Mesodermal cell (in vitro differentiated cells): ENCODE data around the gene MXI1.
"Not testable (repeated sequence)": the region's sequence is repeated elsewhere in the genome, so short reads cannot be mapped to it uniquely, and the experiment has no call there.

Experiments
- H3K27ac ChIP-seq: 2 replicates; pipeline ENCODE4 v1.7.0; 2013; ENCODE audit warnings: mild to moderate bottlenecking, low read depth, low read length, moderate library complexity; ENCODE audit not compliant: severe bottlenecking
- H3K36me3 ChIP-seq: 2 replicates; pipeline ENCODE4 v1.7.1; 2013; ENCODE audit warnings: mild to moderate bottlenecking, low read length, moderate library complexity; ENCODE audit not compliant: control insufficient read depth, insufficient read depth
- H3K4me1 ChIP-seq: one replicate; pipeline ENCODE4 v1.7.1; 2013; ENCODE audit warnings: mild to moderate bottlenecking, low read length; ENCODE audit not compliant: insufficient read depth, control insufficient read depth, poor library complexity, severe bottlenecking
- H3K4me3 ChIP-seq: 2 replicates; pipeline ENCODE4 v1.7.0; 2013; ENCODE audit warnings: low read length, control low read depth, mild to moderate bottlenecking; ENCODE audit not compliant: insufficient read depth, poor library complexity, severe bottlenecking; ENCODE audit errors: extremely low read depth
- H3K9me3 ChIP-seq: 2 replicates; pipeline ENCODE4 v1.7.1; 2013; ENCODE audit warnings: mild to moderate bottlenecking, low read length, moderate library complexity; ENCODE audit not compliant: control insufficient read depth
- WGBS, 2 experiments: methylation state at CpG; one replicate each; pipeline ENCODE4 v1.1.5; 2013; ENCODE audit warnings: missing lambda C conversion rate in 2 of 2; ENCODE audit not compliant: insufficient coverage in 2 of 2; 5-methylcytosine and 5-hydroxymethylcytosine counted together

Gene MXI1

GRCh38 chr10:110239892-110240291 is 32.5 kb downstream of the MXI1 start:
- Histone ChIP-seq H3K36me3 (peaks cover 13% of the 10 kb centered on the region), H3K4me1 (no peaks in the 10 kb centered on the region), H3K4me3 (no peak overlapping the region), H3K27ac (no peak overlapping the region), H3K9me3 (no peaks in the 10 kb centered on the region)

GRCh38 chr10:110241407-110241806 is 34.0 kb downstream of the MXI1 start:
- H3K27ac ChIP-seq = no peak overlapping the region
- no peak overlapping the region for H3K4me3 ChIP-seq

GRCh38 chr10:110241841-110242240 is 34.4 kb downstream of the MXI1 start:
- WGBS, 2 experiments = no CpG with 5 or more reads among the region's 2 CpGs
- H3K9me3 ChIP-seq = no peaks in the 10 kb centered on the region
- no peaks in the 10 kb centered on the region for H3K4me1 ChIP-seq
- no peak overlapping the region for H3K4me3 ChIP-seq
- no peak overlapping the region for H3K27ac ChIP-seq
- H3K36me3 ChIP-seq = peaks cover 12% of the 10 kb centered on the region

More at GRCh38 chr10:110241407-110241806, 34.0 kb downstream of the MXI1 start:
- Histone ChIP-seq H3K36me3 (peaks cover 14% of the 10 kb centered on the region), H3K4me1 (no peaks in the 10 kb centered on the region), H3K9me3 (no peaks in the 10 kb centered on the region)
- WGBS, 2 experiments = no CpG with 5 or more reads among the region's 3 CpGs

GRCh38 chr10:110242511-110242910 is 35.1 kb downstream of the MXI1 start:
- H3K4me3 ChIP-seq = no peak overlapping the region
- 100% methylated on average over 1 of the region's 1 CpG for WGBS, 2 experiments
- peaks cover 10% of the 10 kb centered on the region for H3K36me3 ChIP-seq
- no peaks in the 10 kb centered on the region for H3K9me3 ChIP-seq
- H3K27ac ChIP-seq = no peak overlapping the region
- H3K4me1 ChIP-seq = no peaks in the 10 kb centered on the region

- no peaks in the 10 kb centered on the region for H3K9me3 ChIP-seq
- peaks cover 7% of the 10 kb centered on the region for H3K36me3 ChIP-seq
- no peak overlapping the region for H3K4me3 ChIP-seq
- no CpG with 5 or more reads among the region's 3 CpGs for WGBS, 2 experiments
- H3K27ac ChIP-seq = no peak overlapping the region
- H3K4me1 ChIP-seq = no peaks in the 10 kb centered on the region
These were observed 37.1 kb downstream of the MXI1 start for GRCh38 chr10:110244550-110244949.

- WGBS, 2 experiments = 80% methylated on average over 1 of the region's 5 CpGs; no CpG with 5 or more reads in 1 of the 2 experiments
These were observed 40.4 kb downstream of the MXI1 start for GRCh38 chr10:110247833-110248232.

GRCh38 chr10:110249489-110249888 is 42.1 kb downstream of the MXI1 start:
- not testable (repeated sequence) for H3K4me1 ChIP-seq, H3K27ac ChIP-seq, H3K9me3 ChIP-seq, H3K36me3 ChIP-seq, H3K4me3 ChIP-seq
- WGBS, 2 experiments = no CpG with 5 or more reads among the region's 1 CpG

More at GRCh38 chr10:110247833-110248232, 40.4 kb downstream of the MXI1 start:
- H3K4me1 ChIP-seq, H3K4me3 ChIP-seq, H3K36me3 ChIP-seq, H3K27ac ChIP-seq, H3K9me3 ChIP-seq: not testable (repeated sequence)

- H3K4me1 ChIP-seq, H3K27ac ChIP-seq, H3K36me3 ChIP-seq, H3K4me3 ChIP-seq, H3K9me3 ChIP-seq: not testable (repeated sequence)
- 92 to 100% methylated on average over 1 of the region's 1 CpG for WGBS, 2 experiments
These were observed 44.0 kb downstream of the MXI1 start for GRCh38 chr10:110251392-110251791.

- WGBS, 2 experiments = 81 to 93% methylated on average over 1 of the region's 1 CpG
- Histone ChIP-seq H3K4me1 (no peaks in the 10 kb centered on the region), H3K36me3 (peaks cover 3% of the 10 kb centered on the region), H3K9me3 (no peaks in the 10 kb centered on the region), H3K4me3 (no peak overlapping the region), H3K27ac (no peak overlapping the region)
These were observed 44.7 kb downstream of the MXI1 start for GRCh38 chr10:110252151-110252550.

- Histone ChIP-seq H3K36me3 (peaks cover 3% of the 10 kb centered on the region), H3K9me3 (no peaks in the 10 kb centered on the region), H3K4me3 (no peak overlapping the region), H3K27ac (no peak overlapping the region), H3K4me1 (no peaks in the 10 kb centered on the region)
These were observed 47.1 kb downstream of the MXI1 start for GRCh38 chr10:110254467-110254866.

GRCh38 chr10:110258542-110258941 is 51.1 kb downstream of the MXI1 start:
- H3K27ac ChIP-seq = no peak overlapping the region
- no peaks in the 10 kb centered on the region for H3K4me1 ChIP-seq
- H3K36me3 ChIP-seq = peaks cover 3% of the 10 kb centered on the region
- WGBS, 2 experiments = 100% methylated on average over 1 of the region's 1 CpG; no CpG with 5 or more reads in 1 of the 2 experiments
- H3K4me3 ChIP-seq = no peak overlapping the region
- H3K9me3 ChIP-seq = no peaks in the 10 kb centered on the region

GRCh38 chr10:110259317-110259716 is 51.9 kb downstream of the MXI1 start:
- Histone ChIP-seq H3K27ac (no peak overlapping the region), H3K4me3 (no peak overlapping the region), H3K9me3 (no peaks in the 10 kb centered on the region), H3K4me1 (no peaks in the 10 kb centered on the region), H3K36me3 (peaks cover 3% of the 10 kb centered on the region)
